Omental fat pad (tissue), 4 donors: ENCODE data around the gene SEC61G. TPM values are rescaled to one million over a fixed set of nuclear protein-coding genes. Genes with fewer than 3 reads are reported as not detected.

ENCODE experiments used
- ATAC-seq: fragments of 150-250 bp; one replicate; pipeline ENCODE4 v1.9.1; 2016; ENCODE audit warnings: mild to moderate bottlenecking, moderate library complexity; ENCODE audit not compliant: low FRiP score
- DNase-seq: peaks from one replicate; pipeline ENCODE4 v3.0.0-alpha.2; 2019; ENCODE audit warnings: low spot score
- total RNA-seq, 4 donors: library from RNA; depleted of rRNA; stranded (reverse); fragments of >200 nt; gene quantifications; one replicate each; pipeline ENCODE4 v1.1.0, GENCODE V29; 2016
- TF ChIP-seq, protein P1 (sequence below), 3 donors: fragments of 450-650 bp; IDR thresholded peaks; one replicate each; pipeline ENCODE4 v1.5.1; 2016 to 2017; ENCODE audit warnings: antibody characterized with exemption in 3 of 3, mild to moderate bottlenecking in 3 of 3, moderate library complexity in 2 of 3

The SEC61G gene
- total RNA-seq, 4 donors from 2014 or later = 154 to 350 (median 272) TPM

DNA sequence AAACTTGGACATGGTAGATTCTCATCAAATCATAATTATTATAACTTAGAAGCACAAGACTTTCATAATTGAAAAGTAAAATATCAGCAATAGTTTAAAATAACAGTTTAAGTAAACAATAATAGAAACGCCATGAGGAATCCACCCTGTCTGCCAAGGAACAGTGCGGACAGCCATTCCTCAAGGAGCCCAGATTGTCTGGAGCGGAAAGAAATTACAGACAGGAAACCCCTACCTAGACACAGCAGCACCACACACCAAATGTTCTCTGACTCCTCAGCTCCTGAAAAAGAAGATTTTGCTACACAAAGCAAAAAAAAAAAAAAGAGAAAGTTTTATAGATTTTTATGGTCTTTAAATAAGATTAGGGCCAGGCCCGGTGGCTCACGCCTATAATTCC is 21.5 kb upstream of the SEC61G start:
- DNase-seq (no peak), ATAC-seq (no peak)
- TF ChIP-seq, protein P1, sequence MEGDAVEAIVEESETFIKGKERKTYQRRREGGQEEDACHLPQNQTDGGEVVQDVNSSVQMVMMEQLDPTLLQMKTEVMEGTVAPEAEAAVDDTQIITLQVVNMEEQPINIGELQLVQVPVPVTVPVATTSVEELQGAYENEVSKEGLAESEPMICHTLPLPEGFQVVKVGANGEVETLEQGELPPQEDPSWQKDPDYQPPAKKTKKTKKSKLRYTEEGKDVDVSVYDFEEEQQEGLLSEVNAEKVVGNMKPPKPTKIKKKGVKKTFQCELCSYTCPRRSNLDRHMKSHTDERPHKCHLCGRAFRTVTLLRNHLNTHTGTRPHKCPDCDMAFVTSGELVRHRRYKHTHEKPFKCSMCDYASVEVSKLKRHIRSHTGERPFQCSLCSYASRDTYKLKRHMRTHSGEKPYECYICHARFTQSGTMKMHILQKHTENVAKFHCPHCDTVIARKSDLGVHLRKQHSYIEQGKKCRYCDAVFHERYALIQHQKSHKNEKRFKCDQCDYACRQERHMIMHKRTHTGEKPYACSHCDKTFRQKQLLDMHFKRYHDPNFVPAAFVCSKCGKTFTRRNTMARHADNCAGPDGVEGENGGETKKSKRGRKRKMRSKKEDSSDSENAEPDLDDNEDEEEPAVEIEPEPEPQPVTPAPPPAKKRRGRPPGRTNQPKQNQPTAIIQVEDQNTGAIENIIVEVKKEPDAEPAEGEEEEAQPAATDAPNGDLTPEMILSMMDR (IDR thresholded peaks at IDR 0.05) = no peak

DNA sequence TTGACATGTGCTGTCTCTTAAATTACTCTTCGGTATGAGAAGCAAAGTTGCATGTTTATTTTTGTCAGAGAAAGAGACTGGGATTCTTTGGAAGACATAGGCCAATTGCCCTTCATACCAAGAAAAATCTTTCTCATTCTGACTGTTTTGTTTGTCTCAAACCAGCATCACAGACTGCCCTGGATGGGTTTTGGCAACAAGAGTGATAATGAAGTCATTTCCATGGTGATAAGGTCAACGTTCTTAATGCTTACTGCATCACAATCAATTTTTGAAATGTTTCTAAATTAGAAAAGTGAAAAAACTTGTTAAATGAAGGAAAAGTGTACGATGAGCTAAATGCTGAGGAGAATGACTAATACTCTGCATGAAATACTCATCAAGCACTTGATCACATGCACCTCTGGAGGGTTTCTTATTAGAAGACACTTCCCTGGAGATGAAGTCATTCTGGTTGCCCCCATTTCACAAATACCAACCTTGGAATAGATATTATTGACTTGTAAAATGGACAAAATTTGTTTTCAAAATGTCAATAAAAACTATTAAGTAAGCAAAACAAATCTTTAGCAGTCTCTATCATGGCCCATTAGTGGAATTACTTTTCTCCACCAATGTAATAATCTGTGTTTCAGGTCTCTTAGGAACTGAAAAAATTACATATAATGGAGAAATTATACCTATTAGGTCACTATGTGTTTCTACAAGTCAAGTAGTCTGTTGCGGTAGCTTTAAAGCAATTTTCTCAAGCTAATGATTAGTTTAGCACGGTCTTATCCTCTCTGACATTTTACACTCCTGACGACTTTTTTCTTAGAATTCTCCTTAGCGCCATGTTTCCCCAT is 19.9 kb upstream of the SEC61G start:
- ATAC-seq (no peak), DNase-seq (no peak)
- TF ChIP-seq, protein P1 (IDR thresholded peaks at IDR 0.05) = no peak

DNA sequence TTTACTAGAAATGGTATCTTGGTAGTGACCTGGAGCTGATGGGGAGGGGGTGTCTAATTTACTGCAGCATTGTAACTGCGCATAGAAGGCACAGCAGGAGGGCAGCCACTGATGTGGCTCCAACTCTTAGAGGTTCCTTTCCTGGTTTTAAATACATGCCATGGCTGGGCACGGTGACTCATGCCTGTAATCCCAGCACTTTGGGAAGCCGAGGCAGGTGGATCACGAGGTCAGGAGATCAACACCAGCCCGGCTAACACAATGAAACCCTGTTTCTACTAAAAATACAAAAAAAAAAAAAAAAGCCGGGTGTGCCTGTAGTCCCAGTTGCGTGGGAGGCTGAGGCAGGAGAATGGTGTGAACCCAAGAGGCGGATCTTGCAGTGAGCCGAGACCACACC is 19.2 kb upstream of the SEC61G start:
- DNase-seq = no peak
- no peak for ATAC-seq
- TF ChIP-seq, protein P1 (IDR thresholded peaks at IDR 0.05) = no peak

DNA sequence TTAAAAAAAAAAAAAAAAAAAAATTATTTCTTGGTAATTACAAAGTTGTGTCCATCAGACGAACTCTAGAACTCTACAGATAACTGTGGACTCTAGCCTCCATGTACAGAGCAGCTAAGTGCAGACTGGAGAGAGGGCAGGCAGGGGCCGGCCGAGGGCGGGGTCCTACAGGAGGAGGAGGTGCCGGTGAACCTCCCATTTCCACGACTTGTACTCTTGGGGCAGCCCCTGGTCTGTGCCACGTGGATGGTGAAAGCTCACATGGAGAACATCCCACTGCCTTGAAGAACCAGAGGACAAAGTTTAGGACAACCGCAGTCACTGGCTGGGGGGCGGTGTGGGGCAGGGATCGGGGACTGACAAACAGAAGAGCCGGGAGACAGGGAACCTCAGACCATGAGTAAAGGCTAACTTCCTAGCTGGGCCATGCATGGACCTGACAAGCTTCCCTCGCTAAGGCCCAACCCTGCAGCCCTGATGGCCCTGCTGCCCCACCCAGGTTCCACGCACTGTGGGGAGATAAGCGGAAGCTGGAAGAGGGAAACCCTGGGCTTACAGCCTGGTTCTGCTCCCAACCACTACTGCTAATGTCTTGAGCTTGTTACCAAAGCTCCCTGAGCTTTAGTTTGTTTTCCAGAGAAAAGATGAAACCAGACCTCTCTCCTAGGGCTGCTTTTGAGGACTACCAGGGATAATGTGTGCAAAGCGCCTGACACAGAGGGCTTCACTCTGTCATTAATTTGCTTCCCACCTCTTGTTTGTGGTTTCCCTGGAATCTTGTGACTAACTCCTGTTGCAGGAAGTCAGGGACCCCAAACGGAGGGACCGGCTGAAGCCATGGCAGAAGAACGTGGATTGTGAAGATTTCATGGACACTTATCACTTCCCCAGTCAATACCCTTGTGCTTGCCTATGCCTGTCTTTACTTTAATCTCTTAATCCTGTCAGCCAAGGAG is 16.1 kb upstream of the SEC61G start:
- DNase-seq (no peak), ATAC-seq (peak; percentile 13)
- TF ChIP-seq, protein P1 (IDR thresholded peaks at IDR 0.05) = no peak

DNA sequence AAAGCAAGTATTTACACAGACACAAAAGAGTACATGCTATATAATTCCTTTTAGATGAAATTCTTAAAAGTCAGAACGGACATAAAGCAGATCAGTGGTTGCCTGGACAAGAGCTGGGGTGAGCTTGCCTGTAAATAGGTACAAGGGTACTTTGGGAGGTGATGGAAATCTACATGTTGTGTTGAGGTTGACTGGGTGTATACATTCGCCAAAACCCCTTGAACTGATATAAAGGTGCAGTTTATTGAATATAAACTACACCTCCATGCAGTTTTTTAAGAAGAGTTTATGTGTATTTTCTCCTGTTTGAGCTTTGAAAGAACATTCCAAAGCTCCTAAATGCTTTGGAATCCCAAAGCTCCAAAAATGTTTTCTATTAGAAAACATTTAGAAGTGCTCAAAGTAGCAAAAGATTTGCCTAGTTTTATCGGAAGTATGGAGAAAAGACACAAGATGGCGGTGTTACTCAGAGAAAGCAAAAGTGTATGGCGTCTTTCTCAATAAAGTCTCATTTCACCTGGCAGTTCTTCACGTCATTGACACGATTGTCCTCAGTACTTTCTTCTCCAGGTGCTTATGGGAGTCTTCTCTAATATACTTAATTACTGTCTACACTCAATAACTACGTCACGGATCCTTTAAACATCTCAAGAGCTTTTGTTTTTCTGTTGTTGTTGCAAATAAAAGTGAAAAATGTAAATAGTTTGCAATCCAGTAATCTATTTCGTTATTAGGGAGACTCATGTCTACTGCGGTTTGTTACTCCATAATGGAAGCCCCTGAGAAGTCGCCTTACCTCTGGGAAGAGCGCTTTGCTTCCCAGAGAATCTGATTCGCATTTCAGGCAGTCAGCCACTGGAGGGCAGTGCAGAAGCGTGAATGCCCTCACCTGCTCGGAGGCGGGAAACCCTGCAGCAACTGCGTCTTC is 14.7 kb upstream of the SEC61G start:
- peak; percentile 88 for ATAC-seq
- TF ChIP-seq, protein P1 (IDR thresholded peaks at IDR 0.05) = peak in 2 of 3 donors; percentile 16 to 84
- DNase-seq = peak; percentile 70

DNA sequence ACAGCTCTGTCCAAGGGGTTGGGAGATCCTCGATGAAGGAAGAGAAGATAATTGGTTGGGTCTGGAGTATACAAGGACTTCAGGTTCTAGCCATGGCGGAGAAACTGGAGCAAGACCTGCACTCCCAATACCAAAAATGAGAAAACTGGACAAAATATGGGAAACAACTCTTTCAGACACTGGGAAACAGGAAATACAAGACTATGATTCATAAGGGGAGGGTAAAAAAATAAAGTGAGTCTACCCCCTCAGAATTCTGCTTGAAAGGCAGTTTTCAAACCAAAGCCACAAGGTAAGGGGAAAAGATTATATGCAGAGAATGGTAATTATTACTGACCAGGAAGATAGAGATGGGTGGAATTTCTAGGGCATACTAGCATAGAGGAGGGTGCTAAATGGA is 10.2 kb upstream of the SEC61G start:
- no peak for ATAC-seq

More for the DNA sequence above, 10.2 kb upstream of the SEC61G start:
- no peak for DNase-seq
- TF ChIP-seq, protein P1 (IDR thresholded peaks at IDR 0.05) = no peak
